Muscle layer of duodenum (tissue), 2 donors: Measurements from ENCODE around the gene TBC1D4.
"Not testable (repeated sequence)": the region's sequence is repeated elsewhere in the genome, so short reads cannot be mapped to it uniquely, and the experiment has no call there.

Experiments used
- H3K27ac ChIP-seq: one replicate; pipeline ENCODE4 v1.7.0; 2013; ENCODE audit warnings: mild to moderate bottlenecking, low read length
- H3K27me3 ChIP-seq: one replicate; pipeline ENCODE4 v1.7.0; 2013; ENCODE audit warnings: low read depth, mild to moderate bottlenecking, control low read depth, low read length
- H3K36me3 ChIP-seq, 2 donors: one replicate each; pipeline ENCODE4 v1.7.0; 2013; ENCODE audit warnings: low read length in 2 of 2, control low read depth in 1 of 2, mild to moderate bottlenecking in 1 of 2; ENCODE audit not compliant: insufficient read depth in 2 of 2, control insufficient read depth in 1 of 2
- H3K4me1 ChIP-seq, 2 donors: one replicate each; pipeline ENCODE4 v1.7.0; 2013; ENCODE audit warnings: low read length in 2 of 2, mild to moderate bottlenecking in 2 of 2, control low read depth in 1 of 2, moderate library complexity in 1 of 2; ENCODE audit not compliant: insufficient read depth in 2 of 2, control insufficient read depth in 1 of 2
- H3K4me3 ChIP-seq, 2 donors: one replicate each; pipeline ENCODE4 v1.7.0; 2013; ENCODE audit warnings: low read length in 2 of 2, low read depth in 1 of 2, mild to moderate bottlenecking in 1 of 2
- H3K9me3 ChIP-seq, 2 donors: one replicate each; pipeline ENCODE4 v1.7.0; 2013; ENCODE audit warnings: low read length in 2 of 2, control low read depth in 1 of 2, mild to moderate bottlenecking in 1 of 2; ENCODE audit not compliant: control insufficient read depth in 1 of 2
- donor health status: healthy.

Gene TBC1D4

GRCh38 chr13:75445717-75446499, 36.1 kb downstream of the TBC1D4 start:
- Histone ChIP-seq H3K4me3 (no peak overlapping the region), H3K4me1 (peaks cover 0 to 18% of the 10 kb centered on the region in 2 donors), H3K9me3 (no peaks in the 10 kb centered on the region), H3K27me3 (no peaks in the 10 kb centered on the region), H3K27ac (no peak overlapping the region), H3K36me3 (no peaks in the 10 kb centered on the region)

GRCh38 chr13:75444016-75444415, 38.0 kb downstream of the TBC1D4 start:
- Histone ChIP-seq H3K4me1 (peaks cover 0 to 18% of the 10 kb centered on the region in 2 donors), H3K27ac (no peak overlapping the region), H3K9me3 (no peaks in the 10 kb centered on the region), H3K36me3 (no peaks in the 10 kb centered on the region), H3K27me3 (no peaks in the 10 kb centered on the region), H3K4me3 (no peak overlapping the region)

DNA sequence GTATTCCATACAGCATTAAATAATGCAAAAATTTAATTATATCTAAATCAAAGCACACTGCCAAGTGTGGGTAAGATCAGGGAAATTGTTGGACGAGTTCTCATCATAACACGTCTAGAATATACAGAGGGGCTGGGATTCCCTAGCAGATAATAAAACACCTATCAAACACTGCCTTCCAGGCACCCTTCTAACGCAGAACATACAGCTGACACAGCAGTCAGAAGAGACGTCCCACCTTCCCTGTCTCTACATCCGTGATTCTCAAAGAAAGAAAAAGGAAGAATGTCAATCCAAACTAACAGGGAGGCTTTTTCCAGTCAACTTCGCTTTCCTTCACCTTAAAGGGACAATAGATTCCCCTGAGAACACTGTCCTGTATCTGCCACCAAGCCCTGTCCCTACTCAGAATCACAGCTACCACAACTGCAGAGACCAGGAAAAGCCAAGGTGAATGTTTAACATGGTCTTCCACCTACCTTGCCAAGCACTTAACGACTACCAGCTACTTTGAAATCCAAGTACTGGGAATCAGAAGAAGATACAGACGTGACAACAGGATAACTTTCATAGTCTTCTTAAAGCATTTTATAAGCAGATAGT, 38.5 kb downstream of the TBC1D4 start:
- no peak overlapping the region for H3K27ac ChIP-seq

GRCh38 chr13:75442736-75443234, 39.2 kb downstream of the TBC1D4 start:
- H3K27ac ChIP-seq = no peak overlapping the region
- no peaks in the 10 kb centered on the region for H3K27me3 ChIP-seq
- peaks cover 0 to 22% of the 10 kb centered on the region in 2 donors for H3K4me1 ChIP-seq
- H3K9me3 ChIP-seq = no peaks in the 10 kb centered on the region
- peak overlapping the region in 1 of 2 donors; percentile 2 for H3K4me3 ChIP-seq
- H3K36me3 ChIP-seq = no peaks in the 10 kb centered on the region

More for the DNA sequence above, 38.5 kb downstream of the TBC1D4 start:
- Histone ChIP-seq H3K4me3 (no peak overlapping the region), H3K36me3 (no peaks in the 10 kb centered on the region), H3K27me3 (no peaks in the 10 kb centered on the region), H3K4me1 (peaks cover 0 to 22% of the 10 kb centered on the region in 2 donors), H3K9me3 (no peaks in the 10 kb centered on the region)

GRCh38 chr13:75440100-75440499, 41.9 kb downstream of the TBC1D4 start:
- no peaks in the 10 kb centered on the region for H3K9me3 ChIP-seq
- no peaks in the 10 kb centered on the region for H3K36me3 ChIP-seq
- H3K4me3 ChIP-seq = no peak overlapping the region
- H3K27ac ChIP-seq = no peak overlapping the region
- peaks cover 0 to 14% of the 10 kb centered on the region in 2 donors for H3K4me1 ChIP-seq
- no peaks in the 10 kb centered on the region for H3K27me3 ChIP-seq

GRCh38 chr13:75437582-75438318, 44.2 kb downstream of the TBC1D4 start:
- Histone ChIP-seq H3K27ac (no peak overlapping the region), H3K4me1 (peaks cover 0 to 4% of the 10 kb centered on the region in 2 donors), H3K4me3 (no peak overlapping the region), H3K36me3 (no peaks in the 10 kb centered on the region), H3K27me3 (no peaks in the 10 kb centered on the region), H3K9me3 (no peaks in the 10 kb centered on the region)

DNA sequence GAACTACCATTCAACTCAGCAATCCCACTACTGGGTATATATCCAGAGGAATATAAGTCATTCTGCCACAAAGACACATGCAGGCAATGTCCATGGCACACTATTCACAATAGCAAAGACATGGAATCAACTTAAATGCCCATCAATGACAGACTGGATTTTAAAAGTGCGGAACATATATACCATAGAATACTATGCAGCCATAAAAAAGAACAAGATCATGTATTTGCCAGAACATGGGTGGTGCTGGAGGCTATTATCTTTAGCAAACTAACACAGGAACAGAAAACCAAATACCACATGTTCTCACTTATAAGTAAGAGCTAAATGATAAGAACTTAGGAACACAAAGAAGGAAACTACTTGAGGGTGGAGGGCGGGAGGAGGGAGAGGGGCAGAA, 47.8 kb downstream of the TBC1D4 start:
- H3K9me3 ChIP-seq, H3K27me3 ChIP-seq, H3K4me1 ChIP-seq, H3K27ac ChIP-seq, H3K4me3 ChIP-seq, H3K36me3 ChIP-seq: not testable (repeated sequence)

- no peaks in the 10 kb centered on the region for H3K9me3 ChIP-seq
- H3K27ac ChIP-seq = no peak overlapping the region
- no peak overlapping the region for H3K4me3 ChIP-seq
- no peaks in the 10 kb centered on the region for H3K36me3 ChIP-seq
- no peaks in the 10 kb centered on the region for H3K4me1 ChIP-seq
- no peaks in the 10 kb centered on the region for H3K27me3 ChIP-seq
These were observed 49.1 kb downstream of the TBC1D4 start for GRCh38 chr13:75432811-75433244.

DNA sequence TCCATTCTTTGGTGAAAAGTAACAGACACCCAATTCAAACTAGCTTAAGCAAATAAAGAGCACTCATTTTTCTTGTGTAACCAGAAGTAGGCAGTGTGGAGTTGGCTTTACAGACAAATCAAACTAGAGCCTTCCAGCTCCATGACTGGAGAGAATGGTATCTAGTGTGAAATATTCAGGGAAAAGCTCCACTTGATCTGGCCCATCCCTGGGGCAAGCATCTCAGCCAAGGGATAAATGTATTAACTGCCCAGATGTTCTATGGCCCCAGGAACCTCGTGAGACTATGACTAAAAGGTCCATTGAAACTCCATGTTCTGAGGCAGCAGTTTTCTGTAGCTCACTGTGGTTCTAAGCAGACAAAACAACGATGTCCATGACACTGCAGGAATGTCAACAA, 49.9 kb downstream of the TBC1D4 start:
- no peak overlapping the region for H3K27ac ChIP-seq
- no peaks in the 10 kb centered on the region for H3K36me3 ChIP-seq
- no peaks in the 10 kb centered on the region for H3K9me3 ChIP-seq
- H3K4me1 ChIP-seq = no peaks in the 10 kb centered on the region
- no peak overlapping the region for H3K4me3 ChIP-seq
- H3K27me3 ChIP-seq = no peaks in the 10 kb centered on the region

- Histone ChIP-seq H3K4me3 (no peak overlapping the region), H3K9me3 (no peaks in the 10 kb centered on the region), H3K36me3 (no peaks in the 10 kb centered on the region), H3K27ac (no peak overlapping the region), H3K27me3 (no peaks in the 10 kb centered on the region), H3K4me1 (no peaks in the 10 kb centered on the region)
These were observed 51.3 kb downstream of the TBC1D4 start for GRCh38 chr13:75430436-75431209.

DNA sequence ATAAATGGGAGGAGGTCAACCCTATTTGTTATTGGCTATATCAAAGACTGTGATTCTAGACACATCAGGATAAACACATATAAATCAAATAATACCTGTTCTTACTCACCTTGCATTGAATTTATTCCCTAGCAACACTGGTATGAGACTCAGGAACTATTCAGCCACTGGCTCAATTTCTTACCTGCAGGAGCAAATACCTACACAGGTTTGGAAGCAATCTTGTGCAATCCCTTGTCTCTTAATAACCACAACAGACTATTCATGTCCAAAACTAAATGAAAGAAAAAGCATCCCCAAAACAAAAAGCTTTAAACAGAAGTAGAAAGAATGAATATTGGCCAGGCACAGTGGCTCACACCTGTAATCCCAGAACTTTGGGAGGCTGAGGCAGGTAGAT, 55.5 kb downstream of the TBC1D4 start:
- H3K4me1 ChIP-seq = peaks cover 0 to under 1% of the 10 kb centered on the region in 2 donors
- no peaks in the 10 kb centered on the region for H3K36me3 ChIP-seq
- no peak overlapping the region for H3K4me3 ChIP-seq
- H3K9me3 ChIP-seq = no peaks in the 10 kb centered on the region
- no peaks in the 10 kb centered on the region for H3K27me3 ChIP-seq
- no peak overlapping the region for H3K27ac ChIP-seq
